ENCODE results near the gene C6.

C6 gene

DNA sequence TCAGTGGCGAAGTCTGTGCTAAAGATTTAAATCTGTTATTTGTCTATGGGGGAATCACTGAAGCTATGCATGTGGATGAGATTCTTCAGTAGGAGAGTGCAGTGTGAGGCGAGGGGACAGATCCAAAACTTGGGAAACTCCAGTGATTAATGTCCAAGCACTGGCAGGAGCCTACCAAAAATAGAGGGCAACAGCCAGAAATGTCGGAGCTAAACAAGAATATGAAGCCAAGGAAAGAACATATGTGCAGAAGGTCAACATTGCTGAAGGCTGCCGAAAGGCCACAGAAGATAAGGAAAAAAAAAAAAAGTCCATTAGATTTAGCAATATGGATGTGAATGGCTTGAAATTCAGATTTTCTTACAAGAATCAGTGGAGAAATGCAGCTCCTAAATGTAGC is 61.8 kb downstream of the C6 start:
- POLR2A ChIA-PET = no interaction called here

DNA sequence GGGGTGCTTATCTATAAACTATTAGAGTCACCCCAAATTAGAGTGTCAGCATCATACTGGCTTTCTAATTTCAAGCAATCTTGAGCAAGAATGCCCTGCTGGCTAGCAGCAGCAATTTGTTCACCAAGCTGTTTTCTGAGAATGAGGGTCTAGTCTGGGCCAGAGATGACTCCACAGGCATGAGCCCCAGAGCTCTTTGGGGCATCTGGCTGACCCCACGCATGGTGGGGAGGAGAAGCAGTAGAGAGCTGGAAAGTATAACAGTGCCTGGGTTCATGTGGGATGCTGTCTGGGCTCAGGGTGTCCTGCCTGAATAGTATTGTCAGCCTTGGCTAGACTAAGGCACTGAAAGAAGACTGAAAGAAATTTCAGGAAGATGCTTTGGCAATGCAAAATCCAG is 64.9 kb downstream of the C6 start:
- POLR2A ChIA-PET = no interaction called here
- CTCF ChIA-PET = no interaction called here
- H3K27ac ChIP-seq (ENCODE audit: extremely low read depth, low read depth, low read length) = no peak overlapping the region
- H3K4me3 ChIP-seq (ENCODE audit: low read depth, low read length) = no peak overlapping the region
- H3K4me1 ChIP-seq (ENCODE audit: control insufficient read depth, insufficient read depth, low read length) = no peaks in the 10 kb centered on the region
- H3K9me3 ChIP-seq (ENCODE audit: control insufficient read depth, insufficient read depth, low read depth, low read length) = no peaks in the 10 kb centered on the region; the same call in 1 of the 2 replicates
- TF ChIP-seq ZNF777 (tag by site-specific recombination; IDR thresholded peaks at IDR 0.05; ENCODE audit: borderline replicate concordance) (no peak), BCL11A (tag by site-specific recombination; IDR thresholded peaks at IDR 0.05; ENCODE audit: low read depth) (no peak), ZNF19 (tag by site-specific recombination; IDR thresholded peaks at IDR 0.05; ENCODE audit: low read depth) (no peak), HOXA7 (CRISPR knock-in tag; IDR thresholded peaks at IDR 0.05; ENCODE audit: borderline replicate concordance) (no peak), ZBTB48 (tag by site-specific recombination; IDR thresholded peaks at IDR 0.05) (no peak), ZNF660 (tag by site-specific recombination; IDR thresholded peaks at IDR 0.05) (no peak), ZNF274 (IDR thresholded peaks at IDR 0.05; ENCODE audit: low read length) (no peak), ZNF274 (tag by site-specific recombination; IDR thresholded peaks at IDR 0.05; ENCODE audit: borderline replicate concordance) (no peak), ZNF324 (tag by site-specific recombination; IDR thresholded peaks at IDR 0.05) (no peak), ZNF423 (tag by site-specific recombination; IDR thresholded peaks at IDR 0.05) (no peak), ZNF610 (tag by site-specific recombination; IDR thresholded peaks at IDR 0.05; ENCODE audit: borderline replicate concordance) (no peak)
- TF ChIP-seq, protein P1, sequence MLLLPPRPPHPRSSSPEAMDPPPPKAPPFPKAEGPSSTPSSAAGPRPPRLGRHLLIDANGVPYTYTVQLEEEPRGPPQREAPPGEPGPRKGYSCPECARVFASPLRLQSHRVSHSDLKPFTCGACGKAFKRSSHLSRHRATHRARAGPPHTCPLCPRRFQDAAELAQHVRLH (tag by site-specific recombination; IDR thresholded peaks at IDR 0.05) = no peak
- TF ChIP-seq, protein P2, sequence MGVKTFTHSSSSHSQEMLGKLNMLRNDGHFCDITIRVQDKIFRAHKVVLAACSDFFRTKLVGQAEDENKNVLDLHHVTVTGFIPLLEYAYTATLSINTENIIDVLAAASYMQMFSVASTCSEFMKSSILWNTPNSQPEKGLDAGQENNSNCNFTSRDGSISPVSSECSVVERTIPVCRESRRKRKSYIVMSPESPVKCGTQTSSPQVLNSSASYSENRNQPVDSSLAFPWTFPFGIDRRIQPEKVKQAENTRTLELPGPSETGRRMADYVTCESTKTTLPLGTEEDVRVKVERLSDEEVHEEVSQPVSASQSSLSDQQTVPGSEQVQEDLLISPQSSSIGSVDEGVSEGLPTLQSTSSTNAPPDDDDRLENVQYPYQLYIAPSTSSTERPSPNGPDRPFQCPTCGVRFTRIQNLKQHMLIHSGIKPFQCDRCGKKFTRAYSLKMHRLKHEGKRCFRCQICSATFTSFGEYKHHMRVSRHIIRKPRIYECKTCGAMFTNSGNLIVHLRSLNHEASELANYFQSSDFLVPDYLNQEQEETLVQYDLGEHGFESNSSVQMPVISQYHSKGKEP (tag by site-specific recombination; IDR thresholded peaks at IDR 0.05) = no peak
- TF ChIP-seq, protein P3, sequence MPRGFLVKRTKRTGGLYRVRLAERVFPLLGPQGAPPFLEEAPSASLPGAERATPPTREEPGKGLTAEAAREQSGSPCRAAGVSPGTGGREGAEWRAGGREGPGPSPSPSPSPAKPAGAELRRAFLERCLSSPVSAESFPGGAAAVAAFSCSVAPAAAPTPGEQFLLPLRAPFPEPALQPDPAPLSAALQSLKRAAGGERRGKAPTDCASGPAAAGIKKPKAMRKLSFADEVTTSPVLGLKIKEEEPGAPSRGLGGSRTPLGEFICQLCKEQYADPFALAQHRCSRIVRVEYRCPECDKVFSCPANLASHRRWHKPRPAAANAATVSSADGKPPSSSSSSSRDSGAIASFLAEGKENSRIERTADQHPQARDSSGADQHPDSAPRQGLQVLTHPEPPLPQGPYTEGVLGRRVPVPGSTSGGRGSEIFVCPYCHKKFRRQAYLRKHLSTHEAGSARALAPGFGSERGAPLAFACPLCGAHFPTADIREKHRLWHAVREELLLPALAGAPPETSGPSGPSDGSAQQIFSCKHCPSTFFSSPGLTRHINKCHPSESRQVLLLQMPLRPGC (tag by site-specific recombination; IDR thresholded peaks at IDR 0.05) = no peak
- no peaks in the 10 kb centered on the region for H3K36me3 ChIP-seq (ENCODE audit: control insufficient read depth in 2 of 2, insufficient read depth in 1 of 2, low read length in 2 of 2)

More for the DNA sequence above, 61.8 kb downstream of the C6 start:
- TF ChIP-seq ZNF596 (tag by site-specific recombination; IDR thresholded peaks at IDR 0.05) (no peak), PBX3 (CRISPR knock-in tag; IDR thresholded peaks at IDR 0.05) (no peak), ZIC2 (tag by site-specific recombination; IDR thresholded peaks at IDR 0.05) (no peak), ZNF777 (tag by site-specific recombination; IDR thresholded peaks at IDR 0.05; ENCODE audit: borderline replicate concordance) (no peak), ZNF704 (tag by site-specific recombination; IDR thresholded peaks at IDR 0.05) (no peak), HOXC10 (CRISPR knock-in tag; IDR thresholded peaks at IDR 0.05) (no peak), ZBTB1 (tag by site-specific recombination; IDR thresholded peaks at IDR 0.05) (no peak), ZNF629 (tag by site-specific recombination; IDR thresholded peaks at IDR 0.05) (no peak), ZNF707 (tag by site-specific recombination; IDR thresholded peaks at IDR 0.05) (no peak), RBAK (tag by site-specific recombination; IDR thresholded peaks at IDR 0.05) (no peak), KLF1 (tag by site-specific recombination; IDR thresholded peaks at IDR 0.05) (no peak)
- TF ChIP-seq, protein P4, sequence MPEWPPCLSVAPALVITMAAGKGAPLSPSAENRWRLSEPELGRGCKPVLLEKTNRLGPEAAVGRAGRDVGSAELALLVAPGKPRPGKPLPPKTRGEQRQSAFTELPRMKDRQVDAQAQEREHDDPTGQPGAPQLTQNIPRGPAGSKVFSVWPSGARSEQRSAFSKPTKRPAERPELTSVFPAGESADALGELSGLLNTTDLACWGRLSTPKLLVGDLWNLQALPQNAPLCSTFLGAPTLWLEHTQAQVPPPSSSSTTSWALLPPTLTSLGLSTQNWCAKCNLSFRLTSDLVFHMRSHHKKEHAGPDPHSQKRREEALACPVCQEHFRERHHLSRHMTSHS (tag by site-specific recombination; IDR thresholded peaks at IDR 0.05) = no peak
- CTCF ChIA-PET = no interaction called here
- no peaks in the 10 kb centered on the region for H3K4me1 ChIP-seq (ENCODE audit: control insufficient read depth, insufficient read depth, low read length)
- no peaks in the 10 kb centered on the region for H3K36me3 ChIP-seq (ENCODE audit: control insufficient read depth in 2 of 2, insufficient read depth in 1 of 2, low read length in 2 of 2)
- no peaks in the 10 kb centered on the region; the same call in 1 of the 2 replicates for H3K9me3 ChIP-seq (ENCODE audit: control insufficient read depth, insufficient read depth, low read depth, low read length)
- H3K4me3 ChIP-seq (ENCODE audit: low read depth, low read length) = no peak overlapping the region
- no peak overlapping the region for H3K27ac ChIP-seq (ENCODE audit: extremely low read depth, low read depth, low read length)

All from HEK293 (cell line).